ENCODE measurements around the gene CD59. TPM values are rescaled to one million over a fixed set of nuclear protein-coding genes. Genes with fewer than 3 reads are reported as not detected.

The CD59 gene, protein sequence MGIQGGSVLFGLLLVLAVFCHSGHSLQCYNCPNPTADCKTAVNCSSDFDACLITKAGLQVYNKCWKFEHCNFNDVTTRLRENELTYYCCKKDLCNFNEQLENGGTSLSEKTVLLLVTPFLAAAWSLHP
- total RNA-seq: 100 to 1,000 TPM; 160 to 206 (median 183) TPM
- 100 to 1,000 TPM in 1 of 3 donors, 10 to 100 TPM in 2; 54.1 to 210 (median 80.7) TPM for polyA plus RNA-seq

DNA sequence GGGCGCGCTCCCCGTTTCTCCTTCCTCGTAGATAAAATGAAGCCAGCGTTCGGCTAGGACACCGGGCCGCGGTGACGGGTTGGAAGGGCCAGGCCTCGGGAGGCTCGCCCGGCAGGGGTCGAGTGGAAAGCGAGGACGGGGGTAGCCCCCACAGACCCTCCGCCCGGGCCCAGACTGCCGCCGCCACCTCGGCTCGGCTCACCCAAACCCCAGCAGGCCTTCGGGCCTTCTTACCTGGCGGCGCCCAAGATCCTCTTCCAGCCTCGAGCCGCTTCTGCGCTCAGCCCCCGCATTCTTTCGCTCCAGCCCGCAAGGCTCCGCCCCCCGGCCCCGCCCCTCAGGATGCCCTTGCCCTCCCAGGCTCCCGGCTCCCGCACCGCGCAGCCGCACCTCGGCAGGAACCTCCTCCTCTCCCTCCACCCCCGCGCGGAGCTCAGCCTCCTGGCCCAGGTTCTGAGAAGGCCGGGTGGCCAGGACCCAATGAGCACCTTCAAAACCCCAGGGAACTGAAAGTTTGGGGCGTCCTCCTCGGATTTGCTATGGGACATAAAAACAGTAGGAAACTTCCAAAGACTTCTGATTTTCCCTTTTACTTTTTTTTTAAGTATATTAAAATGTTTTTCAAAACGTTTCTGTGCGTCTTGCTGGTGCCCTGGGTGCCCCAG is at the start of gene CD59:
TSS of gene CD59 (minus strand) at position 276 of the 665 bp plus-strand sequence. CDS start 13,978 bp downstream, outside the sequence.
- no peaks in the 10 kb centered on the region for H3K9me3 ChIP-seq
- WGBS, 2 donors: 1 to 2% methylated on average over 48 of the region's 48 CpGs
- intact Hi-C loops (cut with DNase I): loop anchor here (5.0 to 10.0 kb wide), 5 partner anchors 34 to 579 kb away; partner anchors contain the start of genes C11orf91, FBXO3 and HIPK3

DNA sequence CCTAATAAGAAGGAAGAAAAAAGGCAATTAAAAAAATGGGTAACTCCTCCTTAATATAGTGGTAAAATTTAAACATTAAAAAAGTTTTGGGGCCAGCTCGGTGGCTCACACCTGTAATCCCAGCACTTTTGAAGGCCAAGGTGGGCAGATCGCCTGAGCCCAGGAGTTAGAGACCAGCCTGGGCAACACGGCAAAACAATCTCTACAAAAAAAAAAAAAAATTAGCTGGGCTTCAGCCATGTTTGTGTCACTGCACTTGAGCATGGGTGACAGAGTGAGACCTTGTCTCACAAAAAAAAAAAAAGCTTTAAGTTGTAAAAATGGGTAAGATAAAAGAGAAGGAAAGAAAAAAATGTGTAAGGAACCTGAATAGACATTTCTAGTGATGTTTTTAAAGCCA is 49.4 kb upstream of the CD59 start:
- no peaks in the 10 kb centered on the region for H3K36me3 ChIP-seq
- no peaks in the 10 kb centered on the region for H3K9me3 ChIP-seq
- WGBS, 2 donors: 59 to 85% methylated on average over 3 of the region's 3 CpGs
- TF ChIP-seq POLR2AphosphoS5 (IDR thresholded peaks at IDR 0.05) (no peak), EP300 (IDR thresholded peaks at IDR 0.05) (no peak), POLR2A (IDR thresholded peaks at IDR 0.05) (no peak)
- TF ChIP-seq, protein P1, sequence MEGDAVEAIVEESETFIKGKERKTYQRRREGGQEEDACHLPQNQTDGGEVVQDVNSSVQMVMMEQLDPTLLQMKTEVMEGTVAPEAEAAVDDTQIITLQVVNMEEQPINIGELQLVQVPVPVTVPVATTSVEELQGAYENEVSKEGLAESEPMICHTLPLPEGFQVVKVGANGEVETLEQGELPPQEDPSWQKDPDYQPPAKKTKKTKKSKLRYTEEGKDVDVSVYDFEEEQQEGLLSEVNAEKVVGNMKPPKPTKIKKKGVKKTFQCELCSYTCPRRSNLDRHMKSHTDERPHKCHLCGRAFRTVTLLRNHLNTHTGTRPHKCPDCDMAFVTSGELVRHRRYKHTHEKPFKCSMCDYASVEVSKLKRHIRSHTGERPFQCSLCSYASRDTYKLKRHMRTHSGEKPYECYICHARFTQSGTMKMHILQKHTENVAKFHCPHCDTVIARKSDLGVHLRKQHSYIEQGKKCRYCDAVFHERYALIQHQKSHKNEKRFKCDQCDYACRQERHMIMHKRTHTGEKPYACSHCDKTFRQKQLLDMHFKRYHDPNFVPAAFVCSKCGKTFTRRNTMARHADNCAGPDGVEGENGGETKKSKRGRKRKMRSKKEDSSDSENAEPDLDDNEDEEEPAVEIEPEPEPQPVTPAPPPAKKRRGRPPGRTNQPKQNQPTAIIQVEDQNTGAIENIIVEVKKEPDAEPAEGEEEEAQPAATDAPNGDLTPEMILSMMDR (IDR thresholded peaks at IDR 0.05): no peak
- H3K4me3 ChIP-seq: no peak overlapping the region
- no peak overlapping the region for H3K27ac ChIP-seq
- intact Hi-C loops (cut with DNase I): no loop called here
- H3K4me1 ChIP-seq: no peaks in the 10 kb centered on the region
- no peak for DNase-seq
- H3K27me3 ChIP-seq: no peaks in the 10 kb centered on the region

More for the DNA sequence above, at the start of gene CD59:
- peak within 1 kb of the TSS; percentile 73 to 91 (median 89) for H3K4me3 ChIP-seq
- TF ChIP-seq POLR2A (IDR thresholded peaks at IDR 0.05) (peak; percentile 81 to 83), EP300 (IDR thresholded peaks at IDR 0.05) (no peak), POLR2AphosphoS5 (IDR thresholded peaks at IDR 0.05) (peak; percentile 89 to 98 (median 98))
- TF ChIP-seq, protein P1 (IDR thresholded peaks at IDR 0.05): no peak
- peak within 1 kb of the TSS; percentile 82 to 93 (median 92) for H3K27ac ChIP-seq
- peak; percentile 98 for DNase-seq
- H3K4me1 ChIP-seq: peaks cover 0 to 49% (median 41%) of the 10 kb centered on the region in 4 donors
- H3K36me3 ChIP-seq: peaks cover 0 to 2% (median 0%) of the 10 kb centered on the region in 4 donors
- H3K27me3 ChIP-seq: no peaks in the 10 kb centered on the region

DNA sequence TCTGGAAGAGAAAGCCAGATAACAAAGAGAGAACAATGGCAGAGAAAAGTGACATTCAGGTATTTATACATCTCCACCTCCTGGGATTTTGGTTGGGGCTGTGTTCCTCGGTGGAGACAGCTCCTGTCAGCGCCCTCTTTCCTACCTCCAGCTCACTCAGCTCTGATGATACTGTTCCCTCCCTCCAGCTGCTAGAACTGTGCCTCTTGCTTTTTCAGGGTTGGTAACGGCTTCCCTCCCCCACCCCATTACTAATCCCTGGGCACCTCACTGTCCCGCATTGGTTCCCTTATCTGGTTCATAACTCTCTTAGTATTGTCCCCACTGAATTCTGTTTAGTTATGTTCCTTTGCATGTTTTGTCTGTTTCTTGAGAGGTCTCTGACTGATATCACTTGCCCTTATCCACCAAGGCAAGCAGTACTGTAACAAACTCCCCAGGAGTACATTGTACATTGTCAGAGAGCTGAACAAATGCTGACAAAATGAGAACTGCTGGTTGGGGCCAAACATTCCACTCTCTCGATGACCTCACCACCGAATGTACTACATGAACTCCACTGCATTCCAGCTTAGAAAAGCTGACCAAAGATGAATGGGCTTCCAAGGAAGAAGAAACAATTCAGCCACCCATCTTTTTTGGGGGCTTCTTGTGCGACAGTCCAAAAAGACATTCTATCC is 43.8 kb upstream of the CD59 start:
- WGBS, 2 donors: 70 to 78% methylated on average over 7 of the region's 7 CpGs
- H3K4me1 ChIP-seq: peaks cover 0 to 30% (median 17%) of the 10 kb centered on the region in 4 donors

DNA sequence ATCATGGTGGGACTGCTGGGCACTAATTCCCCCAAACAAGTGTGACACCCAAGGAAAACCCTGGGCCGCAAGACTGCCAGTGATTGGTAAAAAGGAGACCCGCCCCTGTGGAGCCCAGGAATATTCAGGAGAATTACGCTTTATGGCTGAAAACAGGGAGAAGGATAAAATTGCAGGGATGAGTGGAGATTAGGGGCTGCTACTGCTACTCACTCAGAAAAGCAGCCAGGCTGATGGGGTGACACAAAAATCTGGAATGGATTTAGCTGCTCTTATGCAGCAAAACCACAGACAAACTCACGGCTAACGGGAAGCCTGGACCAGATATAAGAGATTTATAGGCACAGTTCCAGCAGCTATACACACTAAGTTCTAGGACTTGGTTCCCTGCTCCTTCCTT is 42.5 kb upstream of the CD59 start:
- H3K27ac ChIP-seq: no peak overlapping the region
- no peak overlapping the region for H3K4me3 ChIP-seq
- intact Hi-C loops (cut with DNase I): loop anchor here (10.0 kb wide), 1 partner anchor 276 kb away; the partner anchor contains the start of gene CAPRIN1
- TF ChIP-seq, protein P1 (IDR thresholded peaks at IDR 0.05): no peak
- TF ChIP-seq POLR2A (IDR thresholded peaks at IDR 0.05): no peak
- no peak for TF ChIP-seq POLR2AphosphoS5 (IDR thresholded peaks at IDR 0.05)
- TF ChIP-seq EP300 (IDR thresholded peaks at IDR 0.05): no peak
- no peaks in the 10 kb centered on the region for H3K36me3 ChIP-seq
- 52 to 55% methylated on average over 5 of the region's 5 CpGs for WGBS, 2 donors
- no peak for DNase-seq
- no peaks in the 10 kb centered on the region for H3K27me3 ChIP-seq
- H3K9me3 ChIP-seq: no peaks in the 10 kb centered on the region
- H3K4me1 ChIP-seq: peaks cover 0 to 35% (median 20%) of the 10 kb centered on the region in 4 donors

More for the DNA sequence above, 43.8 kb upstream of the CD59 start:
- H3K36me3 ChIP-seq: no peaks in the 10 kb centered on the region
- H3K9me3 ChIP-seq: no peaks in the 10 kb centered on the region
- H3K4me3 ChIP-seq: no peak overlapping the region
- H3K27me3 ChIP-seq: no peaks in the 10 kb centered on the region
- intact Hi-C loops (cut with DNase I): loop anchor here (10.0 kb wide), 1 partner anchor 275 kb away; the partner anchor contains the start of gene CAPRIN1
- no peak for DNase-seq
- peak overlapping the region in 2 of 4 donors; percentile 53 to 62 for H3K27ac ChIP-seq
- TF ChIP-seq POLR2A (IDR thresholded peaks at IDR 0.05): no peak
- no peak for TF ChIP-seq EP300 (IDR thresholded peaks at IDR 0.05)
- TF ChIP-seq, protein P1 (IDR thresholded peaks at IDR 0.05): no peak
- TF ChIP-seq POLR2AphosphoS5 (IDR thresholded peaks at IDR 0.05): no peak
